CD4-positive, alpha-beta memory T cell (primary cell): ENCODE data around the gene MELTF. TPM values are rescaled to one million over a fixed set of nuclear protein-coding genes. Genes with fewer than 3 reads are reported as not detected.

Experiments used
- CTCF ChIA-PET: fragments of 350-600 bp; sonication (Branson Sonifier 250); formaldehyde crosslinking; loops from one replicate; lab custom pipeline; 2021; ENCODE audit warnings: inconsistent platforms; ENCODE audit not compliant: partially characterized antibody; lab: Charles Lee
- POLR2A ChIA-PET: fragments of 350-600 bp; sonication (Branson Sonifier 250); formaldehyde crosslinking; loops from one replicate; lab custom pipeline; 2021; ENCODE audit not compliant: partially characterized antibody; lab: Charles Lee
- DNase-seq, 5 donors: peaks; one replicate each; pipeline versions ENCODE4 v3.0.0 to v3.0.0-alpha.2; 2020 to 2022; ENCODE audit warnings: mixed read lengths in 1 of 5
- H3K27ac ChIP-seq: one replicate; pipeline ENCODE4 v1.7.0; 2013; ENCODE audit warnings: low read depth, low read length
- H3K27me3 ChIP-seq: 2 replicates; pipeline ENCODE4 v1.7.0; 2013; ENCODE audit warnings: mild to moderate bottlenecking, low read length, moderate library complexity; ENCODE audit not compliant: insufficient read depth
- H3K36me3 ChIP-seq: 2 replicates; pipeline ENCODE4 v1.7.0; 2013; ENCODE audit warnings: mild to moderate bottlenecking, low read length, moderate library complexity; ENCODE audit not compliant: insufficient read depth
- H3K4me1 ChIP-seq: 2 replicates; pipeline ENCODE4 v1.7.0; 2013; ENCODE audit warnings: mild to moderate bottlenecking, low read length, moderate library complexity; ENCODE audit not compliant: insufficient read depth
- H3K4me3 ChIP-seq, 2 donors: one replicate each; pipeline ENCODE4 v1.7.0; 2013; ENCODE audit warnings: low read length in 2 of 2, mild to moderate bottlenecking in 1 of 2
- H3K9me3 ChIP-seq, 2 donors: one replicate each; pipeline ENCODE4 v1.7.0; 2013; ENCODE audit warnings: low read length in 2 of 2, control low read depth in 1 of 2; ENCODE audit not compliant: control insufficient read depth in 1 of 2
- H3K27ac Mint-ChIP-seq, 7 donors: one replicate each; pipeline ENCODE4 v1.8.0; 2020 to 2021; ENCODE audit warnings: mixed read lengths in 7 of 7, mild to moderate bottlenecking in 6 of 7, inconsistent platforms in 3 of 7, moderate library complexity in 3 of 7
- H3K27me3 Mint-ChIP-seq, 2 donors: one replicate each; pipeline ENCODE4 v1.8.0; 2020 to 2021; ENCODE audit warnings: mixed read lengths in 2 of 2
- H3K36me3 Mint-ChIP-seq, 2 donors: one replicate each; pipeline ENCODE4 v1.8.0; 2020 to 2021; ENCODE audit warnings: mixed read lengths in 2 of 2, inconsistent platforms in 1 of 2, mild to moderate bottlenecking in 1 of 2
- H3K4me1 Mint-ChIP-seq, 4 donors: one replicate each; pipeline ENCODE4 v1.8.0; 2020 to 2021; ENCODE audit warnings: mixed read lengths in 4 of 4, mild to moderate bottlenecking in 1 of 4
- H3K4me3 Mint-ChIP-seq, 8 donors: one replicate each; pipeline ENCODE4 v1.8.0; 2020 to 2021; ENCODE audit warnings: mixed read lengths in 8 of 8, mild to moderate bottlenecking in 7 of 8, moderate library complexity in 6 of 8, inconsistent platforms in 3 of 8
- H3K9me3 Mint-ChIP-seq, 8 donors: one replicate each; pipeline ENCODE4 v1.8.0; 2020 to 2021; ENCODE audit warnings: mixed read lengths in 8 of 8, mild to moderate bottlenecking in 5 of 8, inconsistent platforms in 3 of 8, moderate library complexity in 1 of 8
- intact Hi-C: fragments of 100-400 bp; cut with micrococcal nuclease; formaldehyde crosslinking; loops from one replicate; pipeline ENCODE4 v1.15.1; 2023
- polyA plus RNA-seq, 2 donors: library from polyadenylated mRNA; unstranded; fragments of 300-500 nt; fragmentation: Illumina TruSeq; gene quantifications; one replicate each; pipeline ENCODE4 v1.2.3, GENCODE V29; 2021
- total RNA-seq, 2 experiments: library from RNA; stranded (reverse); gene quantifications; one replicate each; pipeline ENCODE4 v1.2.3, GENCODE V29; 2021

The MELTF gene
- total and polyA plus RNA-seq, 4 experiments from 2014 or later = 0.92 to 1.4 (median 1.2) TPM; not detected in 1

DNA sequence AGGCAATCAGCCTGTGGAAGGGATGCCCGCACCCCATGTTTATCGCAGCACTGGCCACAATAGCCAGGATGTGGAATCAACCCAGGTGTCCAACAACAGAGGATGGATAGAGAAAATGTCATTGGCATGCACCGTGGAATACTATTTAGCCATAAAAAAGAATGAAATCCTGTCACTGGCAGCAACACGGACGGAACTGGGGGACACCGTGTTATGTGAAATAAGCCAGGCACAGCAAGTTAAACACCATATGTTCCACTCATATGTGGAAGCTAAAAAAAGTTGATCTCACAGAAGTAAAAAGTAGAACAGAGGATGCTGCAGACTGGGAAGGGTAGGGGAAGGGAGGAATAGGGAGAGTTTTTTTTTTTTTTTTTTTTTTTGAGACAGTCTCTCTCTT lies 15.6 kb downstream of the MELTF start:
- CTCF ChIA-PET = no interaction called here

DNA sequence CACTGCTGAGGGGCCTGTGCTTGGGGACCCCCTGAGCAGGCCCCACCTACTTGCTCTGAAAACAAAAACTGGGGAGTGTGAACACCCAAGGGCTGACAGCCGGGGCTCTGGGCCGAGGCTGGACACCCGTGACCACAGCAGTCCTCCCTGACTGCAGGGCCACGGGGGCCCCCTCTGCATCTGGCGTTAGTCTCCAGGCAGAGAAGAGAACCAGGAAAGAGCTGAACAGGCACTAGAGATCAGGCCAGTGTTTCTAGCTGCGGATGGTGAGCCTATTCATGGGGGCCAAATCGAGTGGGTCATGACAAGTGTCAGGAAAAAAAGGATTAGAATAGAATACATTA lies 17.1 kb downstream of the MELTF start:
- no peak overlapping the region for H3K4me3 Mint-ChIP-seq
- H3K4me1 ChIP-seq = no peaks in the 10 kb centered on the region
- no peaks in the 10 kb centered on the region for H3K36me3 ChIP-seq
- H3K36me3 Mint-ChIP-seq = no peaks in the 10 kb centered on the region
- H3K9me3 Mint-ChIP-seq = no peaks in the 10 kb centered on the region
- intact Hi-C loops = no loop called here
- no peaks in the 10 kb centered on the region for H3K27me3 ChIP-seq
- H3K4me3 ChIP-seq = no peak overlapping the region
- H3K4me1 Mint-ChIP-seq = no peaks in the 10 kb centered on the region
- H3K27ac Mint-ChIP-seq = no peak overlapping the region
- H3K9me3 ChIP-seq = no peaks in the 10 kb centered on the region
- no peak overlapping the region for H3K27ac ChIP-seq
- CTCF ChIA-PET = interaction anchor here (0.8 kb wide), 1 partner anchor 18 kb away, joined by 3 read pairs; no protein-coding TSS in a partner anchor
- POLR2A ChIA-PET = no interaction called here
- DNase-seq = no peak
- no peaks in the 10 kb centered on the region for H3K27me3 Mint-ChIP-seq

More for the DNA sequence above, 15.6 kb downstream of the MELTF start:
- Histone ChIP-seq H3K36me3 (no peaks in the 10 kb centered on the region), H3K27me3 (no peaks in the 10 kb centered on the region), H3K4me3 (no peak overlapping the region), H3K9me3 (no peaks in the 10 kb centered on the region), H3K4me1 (no peaks in the 10 kb centered on the region), H3K27ac (no peak overlapping the region)
- H3K9me3 Mint-ChIP-seq = no peaks in the 10 kb centered on the region
- H3K27me3 Mint-ChIP-seq = no peaks in the 10 kb centered on the region
- H3K27ac Mint-ChIP-seq = no peak overlapping the region
- POLR2A ChIA-PET = no interaction called here
- no peak for DNase-seq
- no peaks in the 10 kb centered on the region for H3K4me1 Mint-ChIP-seq
- no peaks in the 10 kb centered on the region for H3K36me3 Mint-ChIP-seq
- intact Hi-C loops = no loop called here
- H3K4me3 Mint-ChIP-seq = no peak overlapping the region

DNA sequence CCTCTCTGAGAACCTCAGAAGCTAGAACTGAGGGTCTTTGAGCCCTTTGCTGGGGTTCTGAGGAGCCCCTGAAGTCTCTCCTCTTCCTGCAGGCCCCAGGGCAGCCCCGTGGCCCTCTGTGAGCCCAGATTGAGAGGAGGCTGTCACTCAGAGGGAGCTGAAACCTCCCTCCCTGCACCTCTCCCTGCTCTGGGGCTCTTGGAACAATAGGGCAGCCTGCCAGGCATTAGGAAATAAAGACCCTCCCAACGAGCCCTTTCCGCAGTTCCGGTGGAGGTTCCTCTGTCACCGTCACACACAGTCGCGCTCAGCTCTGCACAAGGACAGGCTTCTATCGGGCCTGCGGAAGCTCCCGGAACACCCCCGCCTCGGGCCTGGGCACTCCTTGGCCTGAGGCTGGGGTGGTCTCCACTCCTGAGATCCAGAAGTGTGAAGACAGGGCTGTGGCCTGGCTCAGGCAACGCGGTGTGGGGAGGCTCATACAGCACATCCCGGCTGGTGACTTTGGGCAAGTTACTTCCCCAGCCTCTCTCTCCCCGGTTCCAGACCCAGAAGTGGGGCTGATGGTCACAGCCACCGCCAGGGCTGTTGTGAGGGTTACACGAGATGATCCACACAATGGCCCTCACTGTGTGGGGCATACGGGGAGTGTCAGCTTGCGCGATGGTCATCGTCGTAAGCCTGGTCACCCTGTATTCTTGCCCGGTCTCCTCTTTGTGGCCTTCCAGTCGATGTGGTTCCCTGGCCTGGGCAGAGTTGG lies 17.7 kb downstream of the MELTF start:
- no peaks in the 10 kb centered on the region for H3K27me3 Mint-ChIP-seq
- H3K4me3 Mint-ChIP-seq = no peak overlapping the region
- no peaks in the 10 kb centered on the region for H3K9me3 ChIP-seq
- no peak for DNase-seq
- no peaks in the 10 kb centered on the region for H3K36me3 ChIP-seq
- H3K27ac ChIP-seq = no peak overlapping the region
- no peak overlapping the region for H3K4me3 ChIP-seq
- no peaks in the 10 kb centered on the region for H3K27me3 ChIP-seq
- no peaks in the 10 kb centered on the region for H3K9me3 Mint-ChIP-seq
- no peaks in the 10 kb centered on the region for H3K4me1 ChIP-seq
- intact Hi-C loops = no loop called here
- CTCF ChIA-PET = no interaction called here
- H3K27ac Mint-ChIP-seq = no peak overlapping the region
- POLR2A ChIA-PET = no interaction called here
- H3K4me1 Mint-ChIP-seq = no peaks in the 10 kb centered on the region
- H3K36me3 Mint-ChIP-seq = no peaks in the 10 kb centered on the region

- intact Hi-C loops = no loop called here
Observed at GRCh38 chr3:197010556-197011351, 18.9 kb downstream of the MELTF start.

GRCh38 chr3:197009532-197010019 lies 20.0 kb downstream of the MELTF start:
- no peaks in the 10 kb centered on the region for H3K9me3 Mint-ChIP-seq
- H3K27me3 Mint-ChIP-seq = no peaks in the 10 kb centered on the region
- no peak overlapping the region for H3K27ac ChIP-seq
- H3K4me3 ChIP-seq = no peak overlapping the region
- ChIA-PET POLR2A (no interaction called here), CTCF (interaction anchor here (1.0 kb wide), 1 partner anchor 20 kb away, joined by 3 read pairs; the partner anchor contains the start of gene MELTF)
- no peak for DNase-seq
- H3K4me1 ChIP-seq = no peaks in the 10 kb centered on the region
- no peaks in the 10 kb centered on the region for H3K9me3 ChIP-seq
- intact Hi-C loops = no loop called here
- no peaks in the 10 kb centered on the region for H3K36me3 ChIP-seq
- H3K4me3 Mint-ChIP-seq = no peak overlapping the region
- H3K27ac Mint-ChIP-seq = no peak overlapping the region
- no peaks in the 10 kb centered on the region for H3K27me3 ChIP-seq
- no peaks in the 10 kb centered on the region for H3K36me3 Mint-ChIP-seq
- peaks cover 0 to 2% (median under 1%) of the 10 kb centered on the region in 4 donors for H3K4me1 Mint-ChIP-seq

More at GRCh38 chr3:197010556-197011351, 18.9 kb downstream of the MELTF start:
- no peak for DNase-seq
- no peak overlapping the region for H3K27ac Mint-ChIP-seq
- Histone ChIP-seq H3K36me3 (no peaks in the 10 kb centered on the region), H3K4me1 (no peaks in the 10 kb centered on the region), H3K27ac (no peak overlapping the region), H3K4me3 (no peak overlapping the region), H3K9me3 (no peaks in the 10 kb centered on the region), H3K27me3 (no peaks in the 10 kb centered on the region)
- no peak overlapping the region for H3K4me3 Mint-ChIP-seq
- no peaks in the 10 kb centered on the region for H3K9me3 Mint-ChIP-seq
- POLR2A ChIA-PET = no interaction called here
- CTCF ChIA-PET = no interaction called here
- H3K4me1 Mint-ChIP-seq = no peaks in the 10 kb centered on the region
- H3K27me3 Mint-ChIP-seq = no peaks in the 10 kb centered on the region
- no peaks in the 10 kb centered on the region for H3K36me3 Mint-ChIP-seq

DNA sequence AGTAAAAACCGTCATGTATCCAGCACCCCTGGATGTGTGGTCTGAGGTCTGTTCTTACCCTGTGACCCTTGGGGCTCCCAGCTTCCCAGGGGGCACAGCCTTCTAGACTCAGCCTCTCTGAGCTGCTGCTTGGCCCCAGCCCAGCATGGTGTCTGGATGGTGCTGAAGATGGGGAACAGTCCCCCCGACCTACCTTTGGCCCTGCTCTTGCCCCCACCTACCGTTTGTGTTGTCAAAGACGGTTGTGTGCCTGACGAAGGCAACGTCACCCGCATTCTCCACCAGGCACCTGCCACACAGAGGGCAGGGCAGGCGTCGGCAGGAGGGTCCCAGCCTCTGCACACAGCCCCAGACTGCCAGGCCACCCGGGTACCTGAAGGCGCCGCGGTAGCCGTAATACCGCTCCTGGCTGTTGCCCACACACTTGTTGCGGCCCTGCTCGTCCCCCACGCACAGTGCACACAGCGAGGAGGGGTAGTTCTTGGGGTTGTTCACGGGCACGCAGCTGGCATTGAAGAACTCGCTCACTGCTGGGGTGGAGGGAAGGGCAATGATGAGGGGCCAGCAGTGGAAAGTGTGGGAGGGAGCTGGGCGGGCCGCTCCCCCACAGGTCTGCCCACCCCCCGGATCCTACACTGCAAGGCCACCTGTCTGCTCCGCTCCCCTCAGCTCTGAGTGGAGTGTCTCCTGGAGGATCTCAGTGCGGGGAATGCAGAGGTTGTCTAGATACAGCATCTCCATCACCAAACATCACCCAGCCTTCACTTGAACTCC lies 21.0 kb downstream of the MELTF start:
- intact Hi-C loops = no loop called here
- H3K27me3 ChIP-seq = no peaks in the 10 kb centered on the region
- POLR2A ChIA-PET = no interaction called here
- no peak overlapping the region for H3K4me3 Mint-ChIP-seq
- no peaks in the 10 kb centered on the region for H3K36me3 ChIP-seq
- H3K27ac Mint-ChIP-seq = no peak overlapping the region
- H3K4me1 ChIP-seq = peaks cover 7% of the 10 kb centered on the region
- no peak overlapping the region for H3K4me3 ChIP-seq
- H3K9me3 ChIP-seq = no peaks in the 10 kb centered on the region
- no peaks in the 10 kb centered on the region for H3K27me3 Mint-ChIP-seq
- no peaks in the 10 kb centered on the region for H3K9me3 Mint-ChIP-seq
- CTCF ChIA-PET = interaction anchor here (1.0 kb wide), 1 partner anchor 21 kb away, joined by 3 read pairs; the partner anchor contains the start of gene MELTF
- H3K36me3 Mint-ChIP-seq = no peaks in the 10 kb centered on the region
- no peak for DNase-seq
- H3K27ac ChIP-seq = no peak overlapping the region
- peaks cover 2 to 10% (median 5%) of the 10 kb centered on the region in 4 donors for H3K4me1 Mint-ChIP-seq

GRCh38 chr3:197007953-197008352 lies 21.7 kb downstream of the MELTF start:
- H3K4me3 ChIP-seq = no peak overlapping the region
- H3K36me3 ChIP-seq = no peaks in the 10 kb centered on the region
- DNase-seq = no peak
- Mint-ChIP-seq H3K4me3 (no peak overlapping the region), H3K4me1 (peaks cover 2 to 10% (median 5%) of the 10 kb centered on the region in 4 donors), H3K36me3 (no peaks in the 10 kb centered on the region), H3K27ac (no peak overlapping the region), H3K27me3 (no peaks in the 10 kb centered on the region), H3K9me3 (peaks cover 0 to 1% (median 0%) of the 10 kb centered on the region in 8 donors)
- CTCF ChIA-PET = no interaction called here
- no peaks in the 10 kb centered on the region for H3K27me3 ChIP-seq
- H3K9me3 ChIP-seq = no peaks in the 10 kb centered on the region
- no peak overlapping the region for H3K27ac ChIP-seq
- POLR2A ChIA-PET = no interaction called here
- H3K4me1 ChIP-seq = peaks cover 9% of the 10 kb centered on the region
- intact Hi-C loops = no loop called here
